ENCODE results near the gene UBN1. TPM values are rescaled to one million over a fixed set of nuclear protein-coding genes. Genes with fewer than 3 reads are reported as not detected.

The UBN1 gene
- total and polyA plus RNA-seq, 10 of the 15 experiments (the other 5 are each of a cell fraction or from before 2014, with no cell fraction given) = 2.1 to 32.5 (median 13.9) TPM

DNA sequence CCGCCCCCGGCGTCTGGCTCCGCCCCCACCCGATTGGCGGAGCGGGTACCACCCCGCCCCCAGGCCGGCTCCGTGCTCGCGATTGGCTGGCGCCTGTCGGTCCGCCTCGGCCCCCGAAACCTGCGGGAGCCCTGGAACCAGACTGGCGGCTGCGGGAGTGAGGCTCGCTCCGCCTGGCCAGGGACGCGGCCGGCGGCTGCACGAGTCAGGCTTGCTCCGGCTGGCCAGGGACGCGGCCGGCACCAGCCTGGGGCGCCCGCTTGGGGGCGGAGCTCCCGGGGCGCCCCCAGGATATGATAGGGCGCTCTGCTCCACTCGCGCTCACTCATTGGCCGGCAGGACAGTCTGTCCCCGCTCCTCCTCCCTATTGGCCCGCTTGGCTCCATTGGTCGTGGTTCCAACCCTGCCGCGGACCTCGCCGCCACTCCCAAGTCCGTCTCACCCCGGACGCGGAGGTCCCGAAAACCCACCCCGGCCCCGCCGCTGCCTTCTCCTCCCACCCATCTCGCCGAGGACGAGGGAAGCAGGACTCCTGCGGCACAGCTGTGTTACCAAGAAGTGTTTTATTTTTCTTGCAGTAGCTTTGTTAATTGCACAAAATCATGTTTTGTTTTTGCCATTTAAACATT is 44.5 kb upstream of the UBN1 start:
- peak overlapping the region; percentile 97 for H3K4me2 ChIP-seq (ENCODE audit: control insufficient read depth, insufficient read depth)
- no peaks in the 10 kb centered on the region for H3K27me3 ChIP-seq (replicated peaks in 1 of 2; ENCODE audit: control insufficient read depth in 2 of 2, insufficient read depth in 2 of 2, low read length in 1 of 2)
- peaks cover 3 to 4% of the 10 kb centered on the region in 2 experiments for H3K36me3 ChIP-seq (ENCODE audit: control insufficient read depth in 2 of 2, insufficient read depth in 2 of 2, low read length in 1 of 2)
- no TSS peak for BruUV-seq (replicated peaks)
- peak overlapping the region; percentile 66 for H2AFZ ChIP-seq (ENCODE audit: control insufficient read depth, low read depth, low read length)
- in situ Hi-C loops (cut with MboI) = no loop called here
- ChIA-PET CTCF (interaction anchor here (0.7 to 1.4 kb wide), 4 partner anchors 16 to 108 kb away, joined by 3 to 5 read pairs (median 3); partner anchors contain the start of genes ANKS3 and DNAAF8), SMC1A (ENCODE audit: uncharacterized antibody, unreplicated experiment) (interaction anchor here (0.7 to 2.4 kb wide), 5 partner anchors 9 to 179 kb away, joined by 3 to 11 read pairs (median 5); partner anchors contain the start of gene DNAAF8), RAD21 (ENCODE audit: unreplicated experiment) (interaction anchor here (1.1 to 2.8 kb wide), 2 partner anchors 68 to 108 kb away, joined by 4 to 18 read pairs; partner anchors contain the start of genes ANKS3 and DNAAF8), POLR2A (interaction anchor here (0.5 to 1.8 kb wide), 6 partner anchors 8 to 109 kb away, joined by 3 to 5 read pairs (median 4); partner anchors contain the start of genes ANKS3, DNAAF8 and NUDT16L1)
- DNase-seq (ENCODE audit: low read depth, low spot score) = peak; percentile 47
- no peaks in the 10 kb centered on the region for H3K79me2 ChIP-seq (ENCODE audit: control insufficient read depth, insufficient read depth, low read length)
- peak overlapping the region; percentile 43; the same call in 1 of the 2 replicates for H3K9ac ChIP-seq (ENCODE audit: control insufficient read depth, insufficient read depth, low read length)
- WGBS (ENCODE audit: insufficient coverage, insufficient replicate concordance, low lambda C conversion rate, missing lambda C conversion rate) = under 1% methylated on average over 37 of the region's 59 CpGs
- intact Hi-C loops (cut with micrococcal nuclease; ENCODE audit: unreplicated experiment) = loop anchor here (2.0 to 10.0 kb wide), 4 partner anchors 34 to 188 kb away; partner anchors contain the start of genes ANKS3, DNAAF8, SEC14L5 and UBALD1
- peak overlapping the region; percentile 20; the same call in 1 of the 2 replicates for H3K27ac ChIP-seq (ENCODE audit: control insufficient read depth, insufficient read depth)
- no peaks in the 10 kb centered on the region for H3K9me3 ChIP-seq (replicated peaks; ENCODE audit: control insufficient read depth, insufficient read depth, low read length)
- peak overlapping the region; percentile 72 for H3K4me3 ChIP-seq
- peak; percentile 97 for ATAC-seq
- peak; percentile 97 for FAIRE-seq
- H4K20me1 ChIP-seq (ENCODE audit: control insufficient read depth, insufficient read depth) = no peaks in the 10 kb centered on the region
- peaks cover 20% of the 10 kb centered on the region for H3K4me1 ChIP-seq (ENCODE audit: control insufficient read depth, insufficient read depth, low read length)
- TF ChIP-seq NFYA (IDR thresholded peaks at IDR 0.05; ENCODE audit: borderline replicate concordance, low read depth, low read length) = peak; percentile 70
- TF ChIP-seq, protein P1, sequence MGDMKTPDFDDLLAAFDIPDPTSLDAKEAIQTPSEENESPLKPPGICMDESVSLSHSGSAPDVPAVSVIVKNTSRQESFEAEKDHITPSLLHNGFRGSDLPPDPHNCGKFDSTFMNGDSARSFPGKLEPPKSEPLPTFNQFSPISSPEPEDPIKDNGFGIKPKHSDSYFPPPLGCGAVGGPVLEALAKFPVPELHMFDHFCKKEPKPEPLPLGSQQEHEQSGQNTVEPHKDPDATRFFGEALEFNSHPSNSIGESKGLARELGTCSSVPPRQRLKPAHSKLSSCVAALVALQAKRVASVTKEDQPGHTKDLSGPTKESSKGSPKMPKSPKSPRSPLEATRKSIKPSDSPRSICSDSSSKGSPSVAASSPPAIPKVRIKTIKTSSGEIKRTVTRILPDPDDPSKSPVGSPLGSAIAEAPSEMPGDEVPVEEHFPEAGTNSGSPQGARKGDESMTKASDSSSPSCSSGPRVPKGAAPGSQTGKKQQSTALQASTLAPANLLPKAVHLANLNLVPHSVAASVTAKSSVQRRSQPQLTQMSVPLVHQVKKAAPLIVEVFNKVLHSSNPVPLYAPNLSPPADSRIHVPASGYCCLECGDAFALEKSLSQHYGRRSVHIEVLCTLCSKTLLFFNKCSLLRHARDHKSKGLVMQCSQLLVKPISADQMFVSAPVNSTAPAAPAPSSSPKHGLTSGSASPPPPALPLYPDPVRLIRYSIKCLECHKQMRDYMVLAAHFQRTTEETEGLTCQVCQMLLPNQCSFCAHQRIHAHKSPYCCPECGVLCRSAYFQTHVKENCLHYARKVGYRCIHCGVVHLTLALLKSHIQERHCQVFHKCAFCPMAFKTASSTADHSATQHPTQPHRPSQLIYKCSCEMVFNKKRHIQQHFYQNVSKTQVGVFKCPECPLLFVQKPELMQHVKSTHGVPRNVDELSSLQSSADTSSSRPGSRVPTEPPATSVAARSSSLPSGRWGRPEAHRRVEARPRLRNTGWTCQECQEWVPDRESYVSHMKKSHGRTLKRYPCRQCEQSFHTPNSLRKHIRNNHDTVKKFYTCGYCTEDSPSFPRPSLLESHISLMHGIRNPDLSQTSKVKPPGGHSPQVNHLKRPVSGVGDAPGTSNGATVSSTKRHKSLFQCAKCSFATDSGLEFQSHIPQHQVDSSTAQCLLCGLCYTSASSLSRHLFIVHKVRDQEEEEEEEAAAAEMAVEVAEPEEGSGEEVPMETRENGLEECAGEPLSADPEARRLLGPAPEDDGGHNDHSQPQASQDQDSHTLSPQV (IDR thresholded peaks at IDR 0.05) = no peak
- TF ChIP-seq BACH1 (IDR thresholded peaks at IDR 0.05; ENCODE audit: borderline replicate concordance) = 0 out of 2 replicates have a peak, but pooled peaks have one; percentile 49
- TF ChIP-seq, protein P2, sequence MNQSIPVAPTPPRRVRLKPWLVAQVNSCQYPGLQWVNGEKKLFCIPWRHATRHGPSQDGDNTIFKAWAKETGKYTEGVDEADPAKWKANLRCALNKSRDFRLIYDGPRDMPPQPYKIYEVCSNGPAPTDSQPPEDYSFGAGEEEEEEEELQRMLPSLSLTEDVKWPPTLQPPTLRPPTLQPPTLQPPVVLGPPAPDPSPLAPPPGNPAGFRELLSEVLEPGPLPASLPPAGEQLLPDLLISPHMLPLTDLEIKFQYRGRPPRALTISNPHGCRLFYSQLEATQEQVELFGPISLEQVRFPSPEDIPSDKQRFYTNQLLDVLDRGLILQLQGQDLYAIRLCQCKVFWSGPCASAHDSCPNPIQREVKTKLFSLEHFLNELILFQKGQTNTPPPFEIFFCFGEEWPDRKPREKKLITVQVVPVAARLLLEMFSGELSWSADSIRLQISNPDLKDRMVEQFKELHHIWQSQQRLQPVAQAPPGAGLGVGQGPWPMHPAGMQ (IDR thresholded peaks at IDR 0.05; ENCODE audit: borderline replicate concordance) = no peak
- TF ChIP-seq, protein P3, sequence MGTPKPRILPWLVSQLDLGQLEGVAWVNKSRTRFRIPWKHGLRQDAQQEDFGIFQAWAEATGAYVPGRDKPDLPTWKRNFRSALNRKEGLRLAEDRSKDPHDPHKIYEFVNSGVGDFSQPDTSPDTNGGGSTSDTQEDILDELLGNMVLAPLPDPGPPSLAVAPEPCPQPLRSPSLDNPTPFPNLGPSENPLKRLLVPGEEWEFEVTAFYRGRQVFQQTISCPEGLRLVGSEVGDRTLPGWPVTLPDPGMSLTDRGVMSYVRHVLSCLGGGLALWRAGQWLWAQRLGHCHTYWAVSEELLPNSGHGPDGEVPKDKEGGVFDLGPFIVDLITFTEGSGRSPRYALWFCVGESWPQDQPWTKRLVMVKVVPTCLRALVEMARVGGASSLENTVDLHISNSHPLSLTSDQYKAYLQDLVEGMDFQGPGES (IDR thresholded peaks at IDR 0.05) = peak; percentile 90
- TF ChIP-seq ZSCAN29 (IDR thresholded peaks at IDR 0.05) = no peak
- TF ChIP-seq CREM (IDR thresholded peaks at IDR 0.05; ENCODE audit: low read depth) = 0 out of 2 replicates have a peak, but pooled peaks have one; percentile 1
- no peak for TF ChIP-seq MTA2 (IDR thresholded peaks at IDR 0.05; ENCODE audit: low read depth)
- TF ChIP-seq, protein P4, sequence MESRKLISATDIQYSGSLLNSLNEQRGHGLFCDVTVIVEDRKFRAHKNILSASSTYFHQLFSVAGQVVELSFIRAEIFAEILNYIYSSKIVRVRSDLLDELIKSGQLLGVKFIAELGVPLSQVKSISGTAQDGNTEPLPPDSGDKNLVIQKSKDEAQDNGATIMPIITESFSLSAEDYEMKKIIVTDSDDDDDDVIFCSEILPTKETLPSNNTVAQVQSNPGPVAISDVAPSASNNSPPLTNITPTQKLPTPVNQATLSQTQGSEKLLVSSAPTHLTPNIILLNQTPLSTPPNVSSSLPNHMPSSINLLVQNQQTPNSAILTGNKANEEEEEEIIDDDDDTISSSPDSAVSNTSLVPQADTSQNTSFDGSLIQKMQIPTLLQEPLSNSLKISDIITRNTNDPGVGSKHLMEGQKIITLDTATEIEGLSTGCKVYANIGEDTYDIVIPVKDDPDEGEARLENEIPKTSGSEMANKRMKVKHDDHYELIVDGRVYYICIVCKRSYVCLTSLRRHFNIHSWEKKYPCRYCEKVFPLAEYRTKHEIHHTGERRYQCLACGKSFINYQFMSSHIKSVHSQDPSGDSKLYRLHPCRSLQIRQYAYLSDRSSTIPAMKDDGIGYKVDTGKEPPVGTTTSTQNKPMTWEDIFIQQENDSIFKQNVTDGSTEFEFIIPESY (IDR thresholded peaks at IDR 0.05) = no peak
- peak; percentile 74 for TF ChIP-seq POLR2A (IDR thresholded peaks at IDR 0.05; ENCODE audit: low read depth, low read length)
- TF ChIP-seq CREB1 (IDR thresholded peaks at IDR 0.05; ENCODE audit: low read depth) = peak; percentile 28; the same call in 1 of the 2 replicates
- TF ChIP-seq NFYB (IDR thresholded peaks at IDR 0.05; ENCODE audit: insufficient read depth, low read depth, low read length) = peak; percentile 97
- TF ChIP-seq EP300 (IDR thresholded peaks at IDR 0.05; ENCODE audit: borderline replicate concordance in 1 of 2, control insufficient read depth in 1 of 2, low read depth in 2 of 2, low read length in 2 of 2) = no peak
- peak; percentile 90 for TF ChIP-seq FOS (IDR thresholded peaks at IDR 0.05; ENCODE audit: borderline replicate concordance, extremely low read depth, insufficient read length)
